Calu3 (cell line): Measurements from ENCODE around the gene TMEM259. TPM values are rescaled to one million over a fixed set of nuclear protein-coding genes. Genes with fewer than 3 reads are reported as not detected.

Source experiments
- BruUV-seq: library from RNA; stranded (reverse); fragments of 400-500 nt; replicated peaks from 2 replicates; lab custom pipeline; 2021; lab: Mats Ljungman, UMichigan
- CTCF ChIA-PET: fragments of 300-600 bp; sonication (Branson Sonifier 250); formaldehyde crosslinking; loops from one replicate; lab custom pipeline; 2022; ENCODE audit warnings: antibody characterized with exemption; lab: Charles Lee
- DNase-seq: peaks from one replicate; pipeline ENCODE4 v3.0.0; 2022
- H3K27ac Mint-ChIP-seq: one replicate; pipeline ENCODE4 v1.8.0; 2022; ENCODE audit warnings: mixed read lengths; ENCODE audit not compliant: unreplicated experiment
- H3K27me3 Mint-ChIP-seq: one replicate; pipeline ENCODE4 v1.8.0; 2022; ENCODE audit warnings: mixed read lengths; ENCODE audit not compliant: unreplicated experiment
- H3K36me3 Mint-ChIP-seq: one replicate; pipeline ENCODE4 v1.8.0; 2022; ENCODE audit warnings: mild to moderate bottlenecking, moderate library complexity, mixed read lengths; ENCODE audit not compliant: insufficient read depth, unreplicated experiment
- H3K4me1 Mint-ChIP-seq: one replicate; pipeline ENCODE4 v1.8.0; 2022; ENCODE audit warnings: mild to moderate bottlenecking, low read depth, mixed read lengths; ENCODE audit not compliant: unreplicated experiment
- H3K4me3 Mint-ChIP-seq: one replicate; pipeline ENCODE4 v1.8.0; 2022; ENCODE audit warnings: mild to moderate bottlenecking, low read depth, moderate library complexity, mixed read lengths; ENCODE audit not compliant: unreplicated experiment
- H3K9me3 Mint-ChIP-seq: one replicate; pipeline ENCODE4 v1.8.0; 2022; ENCODE audit warnings: low read depth, mixed read lengths; ENCODE audit not compliant: unreplicated experiment
- intact Hi-C: fragments of 100-400 bp; cut with micrococcal nuclease; formaldehyde crosslinking; loops from one replicate; pipeline ENCODE4 v1.10.0; 2022; ENCODE audit not compliant: unreplicated experiment
- total RNA-seq: library from RNA; stranded (reverse); gene quantifications from 2 replicates; pipeline ENCODE4 v1.2.3, GENCODE V29; 2022
- TF ChIP-seq, protein P1 (sequence below): fragments of 200-600 bp; IDR thresholded peaks from one replicate; pipeline ENCODE4 v1.8.0; 2022; ENCODE audit warnings: antibody characterized with exemption; ENCODE audit not compliant: unreplicated experiment

The TMEM259 gene
- total RNA-seq, 1 experiment from 2014 or later, result 129 TPM

- CTCF ChIA-PET, result no interaction called here
- intact Hi-C loops, result no loop called here
- no peaks in the 10 kb centered on the region for H3K36me3 Mint-ChIP-seq
- no peak for DNase-seq
- BruUV-seq, result no TSS peak
- H3K4me1 Mint-ChIP-seq, result no peaks in the 10 kb centered on the region
- TF ChIP-seq, protein P1, sequence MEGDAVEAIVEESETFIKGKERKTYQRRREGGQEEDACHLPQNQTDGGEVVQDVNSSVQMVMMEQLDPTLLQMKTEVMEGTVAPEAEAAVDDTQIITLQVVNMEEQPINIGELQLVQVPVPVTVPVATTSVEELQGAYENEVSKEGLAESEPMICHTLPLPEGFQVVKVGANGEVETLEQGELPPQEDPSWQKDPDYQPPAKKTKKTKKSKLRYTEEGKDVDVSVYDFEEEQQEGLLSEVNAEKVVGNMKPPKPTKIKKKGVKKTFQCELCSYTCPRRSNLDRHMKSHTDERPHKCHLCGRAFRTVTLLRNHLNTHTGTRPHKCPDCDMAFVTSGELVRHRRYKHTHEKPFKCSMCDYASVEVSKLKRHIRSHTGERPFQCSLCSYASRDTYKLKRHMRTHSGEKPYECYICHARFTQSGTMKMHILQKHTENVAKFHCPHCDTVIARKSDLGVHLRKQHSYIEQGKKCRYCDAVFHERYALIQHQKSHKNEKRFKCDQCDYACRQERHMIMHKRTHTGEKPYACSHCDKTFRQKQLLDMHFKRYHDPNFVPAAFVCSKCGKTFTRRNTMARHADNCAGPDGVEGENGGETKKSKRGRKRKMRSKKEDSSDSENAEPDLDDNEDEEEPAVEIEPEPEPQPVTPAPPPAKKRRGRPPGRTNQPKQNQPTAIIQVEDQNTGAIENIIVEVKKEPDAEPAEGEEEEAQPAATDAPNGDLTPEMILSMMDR, result no peak
- no peak overlapping the region for H3K27ac Mint-ChIP-seq
- no peaks in the 10 kb centered on the region for H3K9me3 Mint-ChIP-seq
- H3K4me3 Mint-ChIP-seq, result no peak overlapping the region
- H3K27me3 Mint-ChIP-seq, result no peaks in the 10 kb centered on the region
Measured at GRCh38 chr19:977058-977464, 43.9 kb downstream of the TMEM259 start.

GRCh38 chr19:976476-976875 is 44.4 kb downstream of the TMEM259 start:
- H3K36me3 Mint-ChIP-seq, result no peaks in the 10 kb centered on the region
- intact Hi-C loops, result no loop called here

GRCh38 chr19:974564-975257 is 46.2 kb downstream of the TMEM259 start:
- TF ChIP-seq, protein P1, result no peak
- CTCF ChIA-PET, result no interaction called here
- intact Hi-C loops, result no loop called here
- DNase-seq, result no peak
- H3K27ac Mint-ChIP-seq, result no peak overlapping the region
- no peak overlapping the region for H3K4me3 Mint-ChIP-seq
- no TSS peak for BruUV-seq
- H3K9me3 Mint-ChIP-seq, result no peaks in the 10 kb centered on the region
- no peaks in the 10 kb centered on the region for H3K4me1 Mint-ChIP-seq
- H3K27me3 Mint-ChIP-seq, result no peaks in the 10 kb centered on the region
- H3K36me3 Mint-ChIP-seq, result no peaks in the 10 kb centered on the region

More at GRCh38 chr19:976476-976875, 44.4 kb downstream of the TMEM259 start:
- H3K4me1 Mint-ChIP-seq, result no peaks in the 10 kb centered on the region
- DNase-seq, result no peak
- CTCF ChIA-PET, result no interaction called here
- no peaks in the 10 kb centered on the region for H3K9me3 Mint-ChIP-seq
- TF ChIP-seq, protein P1, result no peak
- no TSS peak for BruUV-seq
- H3K27ac Mint-ChIP-seq, result no peak overlapping the region
- no peaks in the 10 kb centered on the region for H3K27me3 Mint-ChIP-seq
- H3K4me3 Mint-ChIP-seq, result no peak overlapping the region

GRCh38 chr19:973726-974563 is 47.0 kb downstream of the TMEM259 start:
- intact Hi-C loops, result no loop called here
- no peak overlapping the region for H3K4me3 Mint-ChIP-seq

More at GRCh38 chr19:973726-974563, 47.0 kb downstream of the TMEM259 start:
- no TSS peak for BruUV-seq
- Mint-ChIP-seq H3K9me3 (no peaks in the 10 kb centered on the region), H3K27me3 (no peaks in the 10 kb centered on the region), H3K36me3 (no peaks in the 10 kb centered on the region), H3K27ac (no peak overlapping the region), H3K4me1 (no peaks in the 10 kb centered on the region)
- TF ChIP-seq, protein P1, result no peak
- CTCF ChIA-PET, result no interaction called here
- no peak for DNase-seq
